A673 (cell line): ENCODE measurements around the gene APBA1. TPM values are rescaled to one million over a fixed set of nuclear protein-coding genes. Genes with fewer than 3 reads are reported as not detected.
"Not testable (repeated sequence)": the region's sequence is repeated elsewhere in the genome, so short reads cannot be mapped to it uniquely, and the experiment has no call there.

Experiments
- BruUV-seq: library from RNA; stranded (reverse); fragments of 400-500 nt; replicated peaks from 2 replicates; lab custom pipeline; 2021; lab: Mats Ljungman, UMichigan
- CTCF ChIA-PET: fragments of 300-600 bp; sonication (Branson Sonifier 250); formaldehyde crosslinking; loops from one replicate; lab custom pipeline; 2022; ENCODE audit warnings: antibody characterized with exemption; lab: Charles Lee
- POLR2A ChIA-PET: fragments of 300-600 bp; sonication (Branson Sonifier 250); formaldehyde crosslinking; loops from one replicate; lab custom pipeline; 2022; ENCODE audit warnings: antibody characterized with exemption; ENCODE audit not compliant: low non-redundant PET; lab: Charles Lee
- DNase-seq: peaks from one replicate; pipeline ENCODE4 v3.0.0-alpha.2; 2015; ENCODE audit warnings: low spot score
- H3K27ac ChIP-seq: fragments of 200-600 bp; sonication (generic); 2 replicates; pipeline ENCODE4 v1.5.1; 2016; ENCODE audit warnings: mixed run types, low read depth, mild to moderate bottlenecking, mixed read lengths, antibody characterized with exemption, low read length; ENCODE audit not compliant: poor library complexity, severe bottlenecking
- H3K27me3 ChIP-seq: fragments of 200-600 bp; sonication (generic); replicated peaks from 2 replicates; pipeline ENCODE4 v1.6.1; 2017; ENCODE audit warnings: mixed run types, low read depth, mild to moderate bottlenecking, mixed read lengths, antibody characterized with exemption, low read length; ENCODE audit not compliant: insufficient read depth, poor library complexity
- H3K36me3 ChIP-seq: fragments of 200-600 bp; sonication (generic); 2 replicates; pipeline ENCODE4 v1.6.1; 2016; ENCODE audit warnings: mixed run types, mild to moderate bottlenecking, mixed read lengths, antibody characterized with exemption, low read length; ENCODE audit not compliant: insufficient read depth, poor library complexity, severe bottlenecking
- H3K4me1 ChIP-seq: fragments of 200-600 bp; sonication (generic); 2 replicates; pipeline ENCODE4 v1.6.1; 2017; ENCODE audit warnings: mixed run types, mild to moderate bottlenecking, mixed read lengths, antibody characterized with exemption, low read length; ENCODE audit not compliant: insufficient read depth, poor library complexity, severe bottlenecking
- H3K4me3 ChIP-seq: fragments of 200-600 bp; sonication (generic); 2 replicates; pipeline ENCODE4 v1.5.1; 2016; ENCODE audit warnings: low read depth, mixed run types, mild to moderate bottlenecking, mixed read lengths, low read length; ENCODE audit not compliant: poor library complexity, severe bottlenecking
- H3K9me3 ChIP-seq: fragments of 200-600 bp; sonication (generic); 2 replicates; pipeline ENCODE4 v1.6.1; 2016; ENCODE audit warnings: mixed run types, low read depth, mild to moderate bottlenecking, mixed read lengths, antibody characterized with exemption, low read length; ENCODE audit not compliant: poor library complexity, severe bottlenecking
- CTCF ChIP-seq: fragments of 300-800, 200-600 bp; sonication (generic); conservative IDR thresholded peaks from 2 replicates; pipeline ENCODE4 v1.5.1; 2017; ENCODE audit warnings: low read depth, mild to moderate bottlenecking, antibody characterized with exemption, low read length, moderate library complexity, mixed read lengths
- EZH2 ChIP-seq: fragments of 200-600 bp; sonication (generic); IDR thresholded peaks from 2 replicates; pipeline ENCODE4 v1.6.1; 2017; ENCODE audit warnings: borderline replicate concordance, low read depth, mild to moderate bottlenecking, mixed read lengths, antibody characterized with exemption, low read length; ENCODE audit not compliant: poor library complexity, severe bottlenecking
- intact Hi-C: fragments of 100-400 bp; cut with micrococcal nuclease; formaldehyde crosslinking; loops from one replicate; pipeline ENCODE4 v1.10.0; 2022; ENCODE audit not compliant: unreplicated experiment
- total RNA-seq: library from RNA; stranded (reverse); gene quantifications from 2 replicates; pipeline ENCODE4 v1.2.3, GENCODE V29; 2021

The APBA1 gene
- total RNA-seq, 1 experiment from 2014 or later, result 0.13 TPM

GRCh38 chr9:69444021-69444420 lies 228.2 kb downstream of the APBA1 start:
- Histone ChIP-seq H3K9me3 (no peaks in the 10 kb centered on the region), H3K27me3 (peaks cover 15% of the 10 kb centered on the region), H3K36me3 (no peaks in the 10 kb centered on the region), H3K4me3 (no peak overlapping the region), H3K4me1 (no peaks in the 10 kb centered on the region), H3K27ac (no peak overlapping the region)
- TF ChIP-seq CTCF (no peak), EZH2 (no peak)
- CTCF ChIA-PET, result no interaction called here
- POLR2A ChIA-PET, result no interaction called here
- peak; percentile 42 for DNase-seq
- BruUV-seq, result no TSS peak
- intact Hi-C loops, result no loop called here

- DNase-seq, result no peak
- H3K27ac ChIP-seq, result no peak overlapping the region
- no peaks in the 10 kb centered on the region for H3K36me3 ChIP-seq
- CTCF ChIA-PET, result no interaction called here
- H3K27me3 ChIP-seq, result peaks cover 13% of the 10 kb centered on the region
- POLR2A ChIA-PET, result no interaction called here
- no peaks in the 10 kb centered on the region for H3K9me3 ChIP-seq
- H3K4me3 ChIP-seq, result no peak overlapping the region
- intact Hi-C loops, result no loop called here
- no peak for TF ChIP-seq CTCF
- no peak for TF ChIP-seq EZH2
- no peaks in the 10 kb centered on the region for H3K4me1 ChIP-seq
- BruUV-seq, result no TSS peak
Observed at GRCh38 chr9:69443178-69443577, 229.0 kb downstream of the APBA1 start.

- no TSS peak for BruUV-seq
- no peak overlapping the region for H3K4me3 ChIP-seq
- ChIA-PET POLR2A (no interaction called here), CTCF (no interaction called here)
- no peaks in the 10 kb centered on the region for H3K36me3 ChIP-seq
- H3K27ac ChIP-seq, result no peak overlapping the region
- H3K4me1 ChIP-seq, result no peaks in the 10 kb centered on the region
- DNase-seq, result no peak
- no peaks in the 10 kb centered on the region for H3K9me3 ChIP-seq
- H3K27me3 ChIP-seq, result peaks cover 13% of the 10 kb centered on the region
- TF ChIP-seq CTCF (no peak), EZH2 (no peak)
- intact Hi-C loops, result no loop called here
Observed at GRCh38 chr9:69442486-69442885, 229.7 kb downstream of the APBA1 start.

GRCh38 chr9:69440254-69440955 lies 231.8 kb downstream of the APBA1 start:
- H3K27ac ChIP-seq, H3K4me1 ChIP-seq, H3K4me3 ChIP-seq, H3K36me3 ChIP-seq, CTCF ChIA-PET, intact Hi-C loops, POLR2A ChIA-PET, BruUV-seq, H3K9me3 ChIP-seq, DNase-seq: not testable (repeated sequence)
- peaks cover 13% of the 10 kb centered on the region for H3K27me3 ChIP-seq

- BruUV-seq, H3K4me3 ChIP-seq, DNase-seq, H3K36me3 ChIP-seq, CTCF ChIA-PET, H3K4me1 ChIP-seq, H3K27ac ChIP-seq, POLR2A ChIA-PET, H3K9me3 ChIP-seq: not testable (repeated sequence)
- H3K27me3 ChIP-seq, result peaks cover 11% of the 10 kb centered on the region
- intact Hi-C loops, result loop anchor here (2.0 kb wide), 1 partner anchor 15 kb away; no protein-coding TSS in a partner anchor
Observed at GRCh38 chr9:69439654-69440053, 232.5 kb downstream of the APBA1 start.
